Endothelial cell of umbilical vein (primary cell): ENCODE data around the gene DIS3L2. TPM values are rescaled to one million over a fixed set of nuclear protein-coding genes. Genes with fewer than 3 reads are reported as not detected.
"Not testable (repeated sequence)": the region's sequence is repeated elsewhere in the genome, so short reads cannot be mapped to it uniquely, and the experiment has no call there.

Experiments used
- BruUV-seq: library from RNA; stranded (reverse); fragments of 400-500 nt; replicated peaks from 2 replicates; lab custom pipeline; 2021; lab: Mats Ljungman, UMichigan
- CTCF ChIA-PET: fragments of 300-600, 350-600 bp; sonication (Branson Sonifier 250); formaldehyde crosslinking; loops from one replicate; lab custom pipeline; 2021; ENCODE audit warnings: antibody characterized with exemption, inconsistent platforms; lab: Charles Lee
- POLR2A ChIA-PET: fragments of 300-600, 350-600 bp; sonication (Branson Sonifier 250); formaldehyde crosslinking; loops from one replicate; lab custom pipeline; 2021; ENCODE audit warnings: antibody characterized with exemption, inconsistent platforms; lab: Charles Lee
- DNase-seq: peaks from one replicate; pipeline ENCODE4 v3.0.0-alpha.2; 2011; ENCODE audit warnings: low read depth, low spot score
- FAIRE-seq: peaks from 2 replicates; lab custom pipeline; 2011; peaks lifted over from hg19 to GRCh38; lab: Jason Lieb, UNC
- H2AFZ ChIP-seq: 2 replicates; pipeline ENCODE4 v1.6.0; 2012; ENCODE audit warnings: low read depth, low read length, control low read depth, inconsistent platforms
- H3K27ac ChIP-seq: 2 replicates; pipeline ENCODE4 v1.5.1; 2011; ENCODE audit warnings: low read depth, mild to moderate bottlenecking, control low read depth, low read length, moderate library complexity; ENCODE audit not compliant: insufficient read depth
- H3K27me3 ChIP-seq, 2 experiments: 2 replicates each; pipeline versions ENCODE4 v1.6.0 to v1.6.1; 2011; ENCODE audit warnings: low read length in 2 of 2, mixed read lengths in 1 of 2; ENCODE audit not compliant: control insufficient read depth in 2 of 2, insufficient read depth in 2 of 2
- H3K36me3 ChIP-seq, 2 experiments: 2 replicates in 1 of 2; 3 replicates in 1 of 2; pipeline ENCODE4 v1.5.1; 2011; ENCODE audit warnings: low read length in 2 of 2, mild to moderate bottlenecking in 1 of 2, moderate library complexity in 1 of 2; ENCODE audit not compliant: control insufficient read depth in 2 of 2, insufficient read depth in 2 of 2; ENCODE audit errors: extremely low read depth in 1 of 2
- H3K4me1 ChIP-seq: 3 replicates; pipeline ENCODE4 v1.5.1; 2011; ENCODE audit warnings: mild to moderate bottlenecking, low read length; ENCODE audit not compliant: control insufficient read depth, insufficient read depth; ENCODE audit errors: extremely low read depth
- H3K4me2 ChIP-seq: 2 replicates; pipeline ENCODE4 v1.6.1; 2011; ENCODE audit warnings: low read length, control low read depth, mixed read lengths; ENCODE audit not compliant: insufficient read depth
- H3K4me3 ChIP-seq, 3 experiments: fragments of 200-600 bp in 1 of 3; sonication (generic), shearing (Covaris generic) in 1 of 3; replicated peaks in 1 of 3; 2 replicates each; pipeline ENCODE4 v1.5.1; 2011 to 2016; ENCODE audit warnings: control low read depth in 3 of 3, low read length in 3 of 3, mild to moderate bottlenecking in 2 of 3, inconsistent platforms in 1 of 3, low read depth in 1 of 3, moderate library complexity in 1 of 3; ENCODE audit not compliant: insufficient read depth in 1 of 3
- H3K79me2 ChIP-seq: 2 replicates; pipeline ENCODE4 v1.6.0; 2012; ENCODE audit warnings: low read length, inconsistent platforms; ENCODE audit not compliant: control insufficient read depth, insufficient read depth
- H3K9ac ChIP-seq: replicated peaks from 2 replicates; pipeline ENCODE3; 2011; ENCODE audit warnings: low read length, control low read depth; ENCODE audit not compliant: insufficient read depth; ENCODE audit errors: extremely low read depth
- H3K9me1 ChIP-seq: replicated peaks from 3 replicates; pipeline ENCODE4 v1.6.0; 2011; ENCODE audit warnings: mild to moderate bottlenecking, low read length; ENCODE audit not compliant: control insufficient read depth, insufficient read depth; ENCODE audit errors: extremely low read depth
- H3K9me3 ChIP-seq: replicated peaks from 2 replicates; pipeline ENCODE4 v1.5.1; 2012; ENCODE audit warnings: low read length, inconsistent platforms; ENCODE audit not compliant: control insufficient read depth, insufficient read depth
- H4K20me1 ChIP-seq: replicated peaks from 2 replicates; pipeline ENCODE3; 2011; ENCODE audit warnings: mild to moderate bottlenecking, low read length; ENCODE audit not compliant: control insufficient read depth, insufficient read depth; ENCODE audit errors: extremely low read depth
- CTCF ChIP-seq, 2 donors: IDR thresholded peaks; 1 replicate in 1 of 2; 2 replicates in 1 of 2; pipeline ENCODE4 v1.5.1; 2011; ENCODE audit warnings: low read length in 2 of 2, mild to moderate bottlenecking in 2 of 2, moderate library complexity in 2 of 2, control low read depth in 1 of 2, inconsistent platforms in 1 of 2, low read depth in 1 of 2; ENCODE audit not compliant: insufficient read depth in 1 of 2; ENCODE audit errors: extremely low read depth in 1 of 2
- EZH2 ChIP-seq: IDR thresholded peaks from 2 replicates; pipeline ENCODE4 v1.6.1; 2012; ENCODE audit warnings: borderline replicate concordance, low read depth, mild to moderate bottlenecking, moderate library complexity, low read length, inconsistent platforms; ENCODE audit not compliant: severe bottlenecking
- FOS ChIP-seq: IDR thresholded peaks from 2 replicates; pipeline ENCODE4 v1.6.1; 2011; ENCODE audit warnings: mild to moderate bottlenecking, low read length, moderate library complexity, borderline replicate concordance; ENCODE audit not compliant: insufficient read depth
- GATA2 ChIP-seq: IDR thresholded peaks from 2 replicates; pipeline ENCODE4 v1.7.0; 2011; ENCODE audit warnings: low read depth, mild to moderate bottlenecking, moderate library complexity, mixed read lengths, low read length; ENCODE audit not compliant: insufficient read length, insufficient read depth
- JUN ChIP-seq: IDR thresholded peaks from 2 replicates; pipeline ENCODE4 v1.6.1; 2011; ENCODE audit warnings: borderline replicate concordance, low read depth; ENCODE audit not compliant: insufficient read length, insufficient read depth
- MAX ChIP-seq: IDR thresholded peaks from 2 replicates; pipeline ENCODE4 v1.6.1; 2011; ENCODE audit not compliant: insufficient read depth, insufficient read length
- MYC ChIP-seq: IDR thresholded peaks from one replicate; pipeline ENCODE4 v1.6.1; 2011; ENCODE audit warnings: mild to moderate bottlenecking, low read depth, low read length
- POLR2A ChIP-seq: IDR thresholded peaks from 2 replicates; pipeline ENCODE4 v1.6.1; 2012; ENCODE audit warnings: low read depth, mild to moderate bottlenecking, control low read depth, low read length
- POLR2AphosphoS5 ChIP-seq: IDR thresholded peaks from 2 replicates; pipeline ENCODE4 v1.6.1; 2012; ENCODE audit warnings: low read depth, mild to moderate bottlenecking, control low read depth, low read length, moderate library complexity; ENCODE audit not compliant: insufficient read depth
- dilution Hi-C: fragments of 300-500 bp; cut with MboI; formaldehyde crosslinking; loops from one replicate; pipeline ENCODE4 v1.15.0; 2019; ENCODE audit warnings: low sequenced_read_pairs; ENCODE audit not compliant: extremely low pct_ligation_motif_present
- intact Hi-C: fragments of 100-400 bp; cut with micrococcal nuclease; formaldehyde crosslinking; loops from one replicate; pipeline ENCODE4 v1.10.0; 2022
- polyA plus RNA-seq, 4 experiments: library from polyadenylated mRNA; depleted of rRNA in 3 of 4; stranded (reverse) in 3 of 4; unstranded in 1 of 4; fragments of >200 nt; gene quantifications; 2 replicates each; pipeline versions ENCODE4 v1.2.1 to v1.2.3, GENCODE V29; 2011 to 2012; ENCODE audit warnings: missing spikeins in 1 of 4
- total RNA-seq: library from RNA; stranded (reverse); gene quantifications from 2 replicates; pipeline ENCODE4 v1.2.3, GENCODE V29; 2021

Gene DIS3L2
- total and polyA plus RNA-seq, 2 donors (not counting 3 experiments of a cell fraction or from before 2014, with no cell fraction given): 14.6 to 31.2 TPM

- BruUV-seq, H3K79me2 ChIP-seq, dilution Hi-C loops, POLR2A ChIA-PET, H3K27ac ChIP-seq, H3K9ac ChIP-seq, H3K4me3 ChIP-seq, H3K27me3 ChIP-seq, DNase-seq, H3K4me1 ChIP-seq, H4K20me1 ChIP-seq, H3K9me1 ChIP-seq, intact Hi-C loops, FAIRE-seq, H2AFZ ChIP-seq, H3K9me3 ChIP-seq, H3K36me3 ChIP-seq, H3K4me2 ChIP-seq: not testable (repeated sequence)
- CTCF ChIA-PET: interaction anchor here (1.4 kb wide), 1 partner anchor 438 kb away, joined by 4 read pairs; no protein-coding TSS in a partner anchor
Measured at GRCh38 chr2:232363064-232363783, 401.7 kb downstream of the DIS3L2 start.

- POLR2A ChIA-PET: no interaction called here
- DNase-seq: no peak
Measured at GRCh38 chr2:232363784-232364615, 402.5 kb downstream of the DIS3L2 start.

More at GRCh38 chr2:232363784-232364615, 402.5 kb downstream of the DIS3L2 start:
- no peak overlapping the region for H2AFZ ChIP-seq
- no TSS peak for BruUV-seq
- intact Hi-C loops (no loop called here), dilution Hi-C loops (no loop called here)
- no peaks in the 10 kb centered on the region for H3K9me3 ChIP-seq
- no peaks in the 10 kb centered on the region for H3K9me1 ChIP-seq
- CTCF ChIA-PET: interaction anchor here (0.7 to 1.4 kb wide), 6 partner anchors 19 to 648 kb away, joined by 3 to 4 read pairs (median 3); no protein-coding TSS in a partner anchor
- H3K79me2 ChIP-seq: no peaks in the 10 kb centered on the region
- TF ChIP-seq JUN (no peak), EZH2 (no peak), POLR2AphosphoS5 (no peak), GATA2 (no peak), MYC (no peak), POLR2A (no peak), MAX (no peak), FOS (no peak), CTCF (IDR thresholded peaks at IDR 0.05; ENCODE audit: extremely low read depth in 1 of 2, insufficient read depth in 1 of 2, low read depth in 1 of 2, low read length in 2 of 2) (no peak)
- H3K27ac ChIP-seq: no peak overlapping the region
- no peaks in the 10 kb centered on the region for H3K4me1 ChIP-seq
- no peak overlapping the region for H3K4me3 ChIP-seq
- no peaks in the 10 kb centered on the region for H3K27me3 ChIP-seq
- no peak overlapping the region for H3K4me2 ChIP-seq
- FAIRE-seq: no peak
- no peak overlapping the region for H3K9ac ChIP-seq
- H4K20me1 ChIP-seq: no peaks in the 10 kb centered on the region
- H3K36me3 ChIP-seq: no peaks in the 10 kb centered on the region
